Measurements from ENCODE around the gene AP4B1.

Gene AP4B1

DNA sequence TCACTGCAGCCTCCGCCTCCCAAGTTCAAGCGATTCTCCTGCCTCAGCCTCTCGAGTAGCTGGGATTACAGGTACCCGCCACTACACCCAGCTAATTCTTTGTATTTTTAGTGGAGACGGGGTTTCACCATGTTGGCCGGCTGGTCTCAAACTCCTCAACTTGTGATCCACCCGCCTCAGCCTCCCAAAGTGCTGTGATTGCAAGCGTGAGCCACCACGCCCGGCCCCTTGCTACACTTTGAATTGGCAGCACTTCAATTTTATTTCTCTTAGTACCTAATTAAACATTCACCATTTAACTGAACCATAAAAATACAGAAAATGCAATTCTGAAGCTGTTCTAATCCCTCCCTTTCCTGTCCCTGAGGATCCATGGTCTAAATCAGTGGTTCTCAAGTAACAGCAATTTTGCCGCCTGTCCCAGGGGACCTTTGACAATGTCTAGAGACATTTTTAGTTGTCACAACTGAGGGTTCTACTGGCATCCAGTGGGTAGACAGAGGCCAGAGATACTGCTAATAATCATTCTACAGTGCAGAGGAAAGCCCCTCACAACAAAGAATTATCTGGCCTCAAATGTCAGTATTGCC, 12.9 kb downstream of the AP4B1 start:
- DNase-seq, result no peak

GRCh38 chr1:113890816-113891215, 13.8 kb downstream of the AP4B1 start:
- no peak for DNase-seq

- DNase-seq, result no peak
These were observed 17.0 kb downstream of the AP4B1 start, which contains the start of gene BCL2L15 for GRCh38 chr1:113887402-113888175. Gene BCL2L15, minus strand, starts transcription at chr1:113887581. Its CDS starts 206 bp downstream, at chr1:113887375.

- DNase-seq, result no peak
These were observed 17.9 kb downstream of the AP4B1 start for GRCh38 chr1:113886417-113887401.

DNA sequence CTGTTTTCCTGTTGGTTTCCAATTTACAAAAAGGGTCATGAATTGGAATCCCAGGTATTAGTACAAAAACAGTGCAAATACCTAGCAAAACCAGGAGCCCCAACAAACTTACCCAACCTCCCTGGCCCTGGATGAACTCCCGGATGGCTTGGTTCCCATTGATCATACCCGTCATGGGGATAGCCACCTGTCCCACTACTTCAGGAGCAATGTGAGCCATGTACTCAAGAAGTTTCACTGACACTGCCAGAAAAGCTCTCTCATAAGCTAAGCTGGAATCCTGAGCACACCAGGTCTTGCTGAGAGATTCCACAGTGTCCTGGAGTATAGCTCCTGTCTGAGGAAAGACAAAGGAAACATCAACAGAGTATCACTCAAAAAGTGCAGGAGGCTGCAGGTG, 22.9 kb downstream of the AP4B1 start:
- no peak for DNase-seq

DNA sequence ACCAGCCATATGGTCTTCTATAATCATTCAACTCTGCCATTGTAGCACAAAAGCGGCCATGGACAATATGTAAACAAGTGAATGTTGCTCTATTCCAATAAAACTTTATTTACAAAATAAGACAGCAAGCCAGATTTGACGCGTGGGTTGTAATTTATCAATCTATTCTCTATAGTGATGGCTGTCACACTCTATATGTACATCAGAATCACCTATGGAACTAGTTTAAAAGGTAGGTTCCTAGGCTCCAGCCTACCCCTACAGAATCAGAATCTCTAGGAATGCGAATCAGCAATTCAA, 24.9 kb downstream of the AP4B1 start:
- no peak for DNase-seq

DNA sequence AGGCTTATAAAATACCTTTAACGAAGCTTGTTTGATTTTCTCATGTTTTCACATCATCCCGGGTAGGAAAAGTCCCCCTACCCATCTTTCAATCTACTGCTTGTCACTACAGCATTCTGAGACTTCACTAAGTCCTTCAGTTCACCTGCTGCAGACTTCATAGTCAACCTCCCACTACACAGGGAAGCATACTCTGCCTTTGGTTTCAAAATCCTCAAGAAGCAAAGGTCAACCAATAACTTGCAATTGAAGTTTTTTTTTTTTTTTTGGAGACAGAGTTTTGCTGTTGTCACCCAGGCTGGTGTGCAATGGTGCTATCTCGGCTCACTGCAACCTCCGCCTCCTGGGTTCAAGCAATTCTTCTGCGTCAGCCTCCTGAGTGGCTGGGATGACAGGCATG, 28.4 kb downstream of the AP4B1 start:
- no peak for DNase-seq

DNA sequence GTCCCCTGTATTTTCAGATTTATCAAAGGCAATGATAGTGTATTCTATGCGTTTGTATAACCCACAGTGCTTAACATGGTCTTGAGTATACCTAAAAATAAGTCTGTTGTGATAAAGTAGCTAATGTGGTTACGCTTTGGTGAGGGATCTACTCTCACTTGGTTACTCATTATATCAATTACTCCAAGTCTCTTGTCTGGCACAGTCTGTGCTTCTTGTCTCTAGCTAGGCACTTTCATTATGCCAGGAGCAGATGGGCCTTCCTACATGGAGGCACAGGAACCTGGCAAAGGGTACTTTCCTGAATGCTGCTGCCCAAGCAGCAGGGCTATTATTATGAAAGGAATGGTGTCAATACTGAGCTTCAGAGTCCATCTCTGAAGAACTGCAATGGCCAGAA, 28.9 kb downstream of the AP4B1 start:
- no peak for DNase-seq

- DNase-seq, result no peak
These were observed 30.4 kb downstream of the AP4B1 start for GRCh38 chr1:113874012-113874879.

GRCh38 chr1:113872219-113872935, 32.2 kb downstream of the AP4B1 start:
- DNase-seq, result no peak

DNA sequence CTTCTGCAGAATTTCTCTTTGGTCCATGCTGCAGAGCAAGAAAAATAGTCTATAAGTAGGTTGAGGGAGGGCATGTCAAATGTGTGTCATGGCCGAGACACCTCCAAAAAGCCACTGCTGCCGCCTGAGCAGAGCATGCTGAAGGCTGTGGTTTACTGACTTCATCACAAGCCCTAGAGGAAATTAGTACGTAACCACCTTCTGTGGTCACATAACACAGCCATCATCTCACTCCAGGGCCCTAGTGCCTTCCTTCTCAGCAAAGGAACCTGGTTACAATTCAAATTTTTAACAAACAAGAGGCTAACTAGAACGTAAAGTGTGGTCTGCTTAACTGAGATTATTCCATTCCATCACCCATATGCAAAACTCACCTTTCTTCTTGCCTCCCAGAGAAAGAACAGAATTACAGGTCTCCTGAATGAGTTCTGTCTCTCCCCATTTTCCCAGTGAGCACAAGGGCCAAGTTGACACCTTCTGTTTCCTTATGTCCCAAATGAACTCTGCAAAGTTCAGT, 32.9 kb downstream of the AP4B1 start, which contains the start of gene PTPN22:
PTPN22 (minus strand) TSS at position 116 of the 517 bp plus-strand sequence.
- no peak for DNase-seq

DNA sequence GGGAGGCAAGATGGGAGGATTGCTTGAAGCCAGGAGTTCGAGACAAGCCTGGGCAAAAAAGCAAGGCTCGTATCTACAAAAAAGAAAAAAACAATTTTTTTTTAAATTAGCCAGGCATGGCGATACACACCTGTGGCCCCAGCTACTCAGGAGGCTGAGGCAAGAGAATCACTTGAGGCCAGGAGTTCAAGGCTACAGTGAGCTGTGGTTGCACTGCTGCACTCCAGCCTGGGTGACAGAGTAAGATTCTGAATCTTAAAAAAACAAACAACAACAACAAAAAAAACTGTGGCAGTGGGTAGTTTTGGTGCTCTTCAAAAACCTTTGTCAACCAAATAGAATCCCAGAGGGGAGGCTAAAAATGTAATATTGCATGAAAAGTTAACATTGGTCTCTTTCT, 33.8 kb downstream of the AP4B1 start:
- no peak for DNase-seq

DNA sequence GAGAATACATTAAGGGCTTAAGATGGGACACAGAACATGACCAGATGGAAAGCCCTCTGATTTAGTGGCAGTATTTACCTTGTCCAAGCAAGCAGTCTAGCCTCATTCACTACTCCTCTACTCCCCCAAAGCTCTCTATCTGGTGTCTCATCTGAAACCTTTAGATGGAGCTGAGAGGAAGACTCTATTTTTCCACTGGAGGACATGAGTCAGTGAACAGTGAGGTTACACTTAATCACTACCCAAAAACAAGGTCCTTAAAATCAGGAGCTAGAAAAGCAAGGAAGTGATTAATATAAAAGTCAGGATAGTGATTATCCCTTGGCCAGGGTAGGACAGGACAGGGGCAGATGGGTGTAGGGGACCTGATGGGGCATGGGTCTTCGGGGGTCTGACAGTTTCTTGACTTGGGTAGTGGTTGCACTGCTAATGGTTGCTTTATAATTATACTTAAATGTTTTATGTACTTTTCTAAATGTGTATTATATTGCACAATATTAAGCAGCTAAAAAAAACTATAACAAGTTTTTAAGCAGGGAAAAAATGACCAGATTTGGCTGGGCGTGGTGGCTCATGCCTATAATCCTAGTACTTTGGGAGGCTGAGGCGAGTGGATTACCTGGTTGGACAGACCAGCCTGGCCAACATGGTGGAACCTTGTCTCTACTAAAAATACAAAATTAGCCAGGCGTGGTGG, 36.1 kb downstream of the AP4B1 start:
- DNase-seq, result no peak

GRCh38 chr1:113861641-113862040, 43.0 kb downstream of the AP4B1 start:
- no peak for DNase-seq

DNA sequence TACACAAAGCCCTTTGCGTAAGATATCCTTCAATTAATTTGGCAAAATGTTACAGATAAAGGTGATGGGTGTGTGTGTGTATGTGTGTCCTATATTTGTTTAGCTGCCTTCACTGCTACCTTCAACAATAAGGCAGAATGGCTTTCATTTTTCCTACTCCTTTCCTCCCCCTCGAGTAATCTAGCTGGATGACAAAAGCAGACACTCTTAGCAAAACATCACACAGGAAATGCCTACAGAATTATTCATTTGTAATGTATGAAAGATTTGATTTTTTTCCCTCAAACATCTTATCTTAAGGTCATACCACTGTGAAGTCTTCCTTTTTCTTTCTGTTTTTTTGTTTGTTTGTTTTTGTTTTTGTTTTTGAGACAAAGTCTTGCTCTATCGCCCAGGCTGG, 43.7 kb downstream of the AP4B1 start:
- DNase-seq, result no peak

DNA sequence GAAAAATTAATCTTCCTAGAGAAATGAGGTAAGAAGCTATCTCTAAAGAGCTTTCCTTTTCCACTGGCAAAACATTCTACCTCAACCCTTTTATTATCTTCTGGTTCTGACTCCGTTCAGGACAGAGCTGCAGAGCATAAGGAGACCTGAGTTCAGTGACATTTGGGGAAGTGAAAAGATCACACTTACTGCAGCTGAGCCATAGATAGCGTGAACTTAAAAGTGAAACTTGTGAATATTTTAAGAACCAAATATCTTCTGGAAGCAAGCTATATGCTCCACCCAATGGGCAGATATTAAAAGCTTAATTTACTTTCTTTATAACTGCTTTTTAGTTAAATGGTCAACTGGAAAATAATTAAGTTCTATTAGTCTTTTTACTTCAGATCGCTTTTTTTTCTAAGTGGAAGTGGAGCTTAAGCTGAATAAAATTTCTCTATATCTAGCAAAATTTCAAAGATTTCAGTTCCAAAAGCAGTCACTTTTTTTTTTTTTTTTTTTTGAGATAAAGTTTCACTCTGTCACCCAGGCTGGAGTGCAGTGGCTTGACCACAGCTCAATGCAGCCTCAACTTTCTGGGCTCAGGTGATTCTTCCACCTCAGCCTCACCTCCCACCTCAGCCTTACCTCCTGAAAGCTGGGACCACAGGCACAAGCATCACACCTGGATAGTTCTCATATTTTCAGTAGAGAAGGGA, 45.0 kb downstream of the AP4B1 start:
- no peak for DNase-seq

DNA sequence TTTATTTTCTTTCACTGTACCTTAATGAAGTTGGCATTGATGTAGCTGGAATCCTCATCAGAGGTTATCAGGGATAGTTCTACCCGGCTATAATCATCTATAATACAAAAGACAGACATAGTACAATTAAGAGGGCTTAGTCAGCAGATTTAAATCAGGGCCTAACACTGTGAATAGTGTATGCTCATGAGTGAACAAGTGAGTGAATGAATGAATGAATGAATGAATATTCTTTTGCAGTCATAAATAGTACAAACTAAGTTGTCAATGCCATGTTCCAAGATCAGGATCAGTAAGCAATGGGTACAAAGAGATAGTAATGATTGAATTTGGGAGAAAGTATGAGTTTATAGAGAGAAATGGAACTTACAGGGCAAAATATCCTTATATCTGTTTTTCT, 45.6 kb downstream of the AP4B1 start:
- DNase-seq, result no peak

- DNase-seq, result no peak
These were observed 46.2 kb downstream of the AP4B1 start for GRCh38 chr1:113858418-113858817.

DNA sequence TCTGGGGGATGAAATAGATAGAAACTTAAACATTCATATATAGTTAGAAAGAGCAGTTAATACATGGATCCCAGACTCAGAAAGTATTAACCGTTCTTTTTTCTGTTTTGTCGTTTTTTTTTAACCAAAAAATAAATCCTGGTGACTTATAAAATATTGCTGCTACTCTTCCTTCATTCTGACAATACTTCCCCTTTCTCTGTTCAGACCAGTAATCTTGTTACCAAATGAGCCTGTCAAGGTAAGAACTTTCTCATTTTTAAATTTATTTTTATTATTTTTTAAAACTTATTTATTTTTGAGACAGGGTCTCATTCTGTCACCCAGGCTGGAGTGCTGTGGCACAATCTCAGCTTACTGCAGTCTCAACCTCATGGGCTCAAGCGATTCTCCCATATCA, 46.8 kb downstream of the AP4B1 start:
- DNase-seq, result no peak

DNA sequence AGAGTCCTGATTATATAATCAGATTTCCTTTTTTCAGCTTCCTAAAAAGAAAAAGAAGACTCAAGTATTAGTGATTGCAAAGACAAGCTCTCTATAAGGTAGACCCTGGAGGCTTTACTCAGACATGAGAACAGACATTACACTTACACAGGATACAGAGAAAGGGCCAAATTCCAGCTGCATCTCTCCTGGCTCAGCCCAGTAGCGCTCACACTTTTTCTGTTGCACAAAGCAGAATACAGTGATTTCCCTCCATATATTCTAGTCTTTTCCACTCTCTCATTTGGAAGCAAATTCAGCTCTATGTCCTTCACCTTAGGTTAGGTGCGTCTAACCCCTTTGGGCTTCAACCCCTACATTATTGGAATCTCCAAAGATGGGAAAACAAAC, 48.2 kb downstream of the AP4B1 start:
- DNase-seq, result no peak

Data from eye (tissue), 1 donor.